Stimulated activated CD4-positive, alpha-beta T cell treated with anti-CD3 and anti-CD28 coated beads, Interleukin-1b, Interleukin-23, amount 100 ng/mL, for 1 hour (primary cell): Measurements from ENCODE around the gene COX18.

Experiments used
- DNase-seq, 2 donors: peaks; one replicate each; pipeline ENCODE4 v3.0.0-alpha.2; 2020; ENCODE audit warnings: low read depth in 2 of 2

COX18 gene

DNA sequence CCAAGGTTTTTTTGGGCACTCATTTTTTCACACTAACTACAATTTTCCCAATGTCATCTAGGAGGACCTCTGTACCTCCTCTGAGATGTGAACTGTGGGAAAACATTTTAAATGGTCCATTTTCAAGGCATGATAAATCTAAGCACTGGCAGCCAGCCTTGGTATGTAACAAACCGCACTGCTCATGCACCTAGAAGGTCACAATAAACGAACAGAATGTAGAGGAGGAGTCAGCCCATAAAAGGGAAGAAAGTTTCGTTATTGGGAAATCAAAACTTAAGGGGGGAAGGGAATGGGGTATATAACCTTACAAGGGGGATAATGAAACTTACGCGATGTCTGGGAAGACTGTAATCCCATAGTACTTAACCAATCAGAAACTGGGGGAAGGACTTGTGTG is 16.4 kb downstream of the COX18 start:
- no peak for DNase-seq

DNA sequence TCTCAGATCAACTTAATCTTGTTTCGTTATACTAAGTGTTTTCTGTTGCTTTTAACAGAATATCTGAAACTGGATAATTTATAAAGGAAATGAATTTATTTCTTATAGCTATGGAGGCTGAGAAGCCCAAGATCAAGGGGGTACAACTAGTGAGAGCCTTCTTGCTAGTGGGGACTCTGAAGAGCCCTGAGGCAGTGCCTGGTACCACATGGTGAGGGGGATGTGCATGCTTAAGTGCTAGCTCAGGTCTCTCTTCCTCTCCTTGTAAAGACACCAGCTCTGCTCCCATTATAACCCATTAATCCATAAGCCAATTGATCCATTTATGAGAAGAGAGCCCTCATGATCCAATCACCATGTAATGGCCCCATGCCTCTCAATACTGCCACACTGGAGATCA is 17.9 kb downstream of the COX18 start:
- DNase-seq, result no peak

DNA sequence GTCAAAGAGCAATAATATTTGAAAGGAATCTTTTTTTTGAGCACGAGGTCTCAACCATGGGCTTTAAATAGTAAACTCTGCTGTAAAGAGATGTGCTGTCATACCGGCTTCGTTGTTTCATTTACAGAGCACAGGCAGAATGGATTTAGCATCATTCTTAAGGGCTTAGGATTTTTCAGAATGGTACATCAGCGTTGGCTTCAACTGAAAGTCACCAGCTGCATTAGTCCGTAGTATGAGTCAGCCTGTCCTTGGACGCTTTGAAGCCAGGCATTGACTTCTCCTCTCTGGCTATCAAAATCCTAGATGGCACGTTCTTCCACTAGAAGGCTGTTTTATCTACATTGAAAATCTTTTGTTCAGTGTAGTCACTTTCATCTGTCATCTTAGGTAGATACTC is 23.6 kb downstream of the COX18 start:
- DNase-seq, result no peak

DNA sequence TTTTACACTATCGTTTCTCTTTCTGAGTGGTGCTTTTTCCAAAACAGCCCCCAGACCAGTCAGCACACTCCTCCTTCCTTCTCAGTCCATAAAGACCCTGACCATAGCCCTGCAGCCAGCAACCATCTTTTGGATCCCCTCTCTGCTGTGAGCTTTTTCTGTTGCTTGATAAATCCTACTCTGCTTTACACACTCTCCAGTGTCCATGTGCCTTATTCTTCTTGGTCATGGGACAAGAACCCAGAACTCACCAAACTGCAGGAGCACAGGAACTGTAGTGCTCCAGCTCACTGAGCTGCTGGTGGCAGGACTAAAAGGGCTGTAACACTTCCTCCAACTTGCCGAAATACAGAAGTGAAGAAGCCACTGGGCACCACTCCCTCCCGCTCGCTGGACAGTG is 32.5 kb downstream of the COX18 start:
- DNase-seq, result no peak

DNA sequence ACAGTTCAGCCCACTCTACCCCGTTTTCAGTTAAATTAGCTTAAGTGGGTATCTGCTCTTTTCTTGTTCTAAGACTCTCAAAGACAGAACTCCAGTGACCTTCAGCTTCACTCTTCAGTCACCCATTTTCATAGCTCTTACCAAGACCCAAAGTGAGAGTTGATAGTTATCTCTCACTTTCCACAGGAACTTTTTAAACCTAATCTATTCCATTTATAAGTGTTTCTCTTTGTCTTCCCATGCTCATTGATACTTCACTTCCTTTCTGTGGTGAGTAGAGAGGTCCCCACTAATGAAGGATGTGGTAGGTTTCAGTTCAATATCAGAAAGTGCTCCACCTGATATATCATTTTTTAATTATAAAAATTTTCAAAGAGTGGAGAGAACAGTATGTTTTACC is 33.4 kb downstream of the COX18 start:
- no peak for DNase-seq

DNA sequence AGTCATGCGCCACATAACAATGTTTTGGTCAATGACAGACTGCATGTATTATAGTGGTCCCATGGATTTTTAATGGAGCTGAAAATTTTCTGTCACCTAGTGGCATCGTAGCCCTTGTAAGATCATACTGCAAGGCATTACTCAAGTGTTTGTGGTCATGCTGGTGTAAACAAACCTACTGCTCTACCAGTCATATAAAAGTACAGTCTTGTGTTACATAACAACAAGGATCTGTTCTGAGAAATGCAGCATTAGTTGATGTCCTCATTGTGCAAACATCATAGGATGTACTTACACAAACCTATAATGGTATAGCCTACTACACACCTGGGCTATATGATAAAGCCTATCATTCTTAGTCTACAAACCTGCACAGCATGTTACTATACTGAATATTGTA is 34.6 kb downstream of the COX18 start:
- DNase-seq, result no peak

DNA sequence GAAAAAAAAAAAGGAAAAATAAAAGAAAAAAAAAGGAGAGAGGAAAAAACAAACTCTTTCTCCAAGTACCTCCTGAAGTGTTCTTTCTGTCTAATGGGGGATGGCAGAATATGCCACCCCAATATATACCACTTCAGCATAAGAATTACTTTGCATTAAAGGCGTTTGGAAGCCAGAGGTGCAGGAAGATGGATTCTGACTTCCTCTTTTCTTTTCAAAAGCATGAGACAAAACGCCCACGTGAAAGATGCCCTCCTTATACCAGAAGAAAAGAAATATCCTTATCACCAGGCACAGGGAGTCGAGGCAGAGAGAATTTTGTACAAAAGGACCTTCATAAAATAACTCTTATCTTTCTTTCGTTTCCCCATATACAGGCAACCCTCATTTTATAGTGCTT is 40.9 kb downstream of the COX18 start:
- DNase-seq, result no peak

DNA sequence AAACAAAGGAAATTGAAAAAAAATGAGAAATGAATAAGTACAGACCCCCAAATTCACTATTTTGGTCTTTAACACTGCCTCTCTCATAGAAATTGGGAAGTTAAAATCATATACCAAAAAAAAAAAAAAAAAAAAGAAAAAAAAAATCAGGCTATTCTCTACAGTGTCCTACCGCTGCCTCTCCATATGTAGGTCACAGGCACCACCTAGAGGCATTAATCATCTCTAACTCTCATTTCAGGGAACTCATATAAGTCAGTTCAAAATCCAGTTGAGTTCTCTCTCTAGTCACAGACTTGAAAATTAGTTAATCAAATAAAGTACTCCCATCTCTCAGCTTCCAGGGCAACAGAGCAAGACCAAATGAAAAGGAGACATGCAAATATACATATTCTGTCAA is 47.9 kb downstream of the COX18 start:
- DNase-seq, result no peak

DNA sequence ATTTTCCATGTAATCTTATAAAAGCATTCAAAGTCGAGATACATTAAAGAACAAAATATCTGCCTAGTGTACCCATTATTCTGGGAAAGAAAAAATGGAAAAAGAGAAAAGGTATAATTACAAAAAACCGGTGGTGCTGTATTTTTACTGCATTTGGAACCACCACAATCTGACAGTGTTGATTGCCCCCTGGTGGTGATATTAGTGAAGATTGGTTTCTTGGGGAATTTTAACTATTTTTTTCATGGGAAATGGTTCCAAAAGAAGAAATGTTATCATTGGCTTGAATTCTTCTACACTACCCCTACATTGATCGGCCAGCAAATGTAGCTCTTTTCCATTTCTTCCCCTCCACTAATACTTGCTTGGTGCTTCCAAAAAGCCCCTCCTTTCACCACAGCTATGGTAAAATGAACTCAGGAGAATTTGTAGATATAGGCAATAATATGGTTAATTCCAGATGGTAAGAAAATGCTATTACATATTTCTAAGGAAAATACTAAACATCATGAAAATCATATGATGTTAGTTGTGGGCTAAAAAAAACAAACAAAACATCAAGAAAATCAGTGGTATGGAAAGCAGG is 50.0 kb downstream of the COX18 start:
- no peak for DNase-seq

DNA sequence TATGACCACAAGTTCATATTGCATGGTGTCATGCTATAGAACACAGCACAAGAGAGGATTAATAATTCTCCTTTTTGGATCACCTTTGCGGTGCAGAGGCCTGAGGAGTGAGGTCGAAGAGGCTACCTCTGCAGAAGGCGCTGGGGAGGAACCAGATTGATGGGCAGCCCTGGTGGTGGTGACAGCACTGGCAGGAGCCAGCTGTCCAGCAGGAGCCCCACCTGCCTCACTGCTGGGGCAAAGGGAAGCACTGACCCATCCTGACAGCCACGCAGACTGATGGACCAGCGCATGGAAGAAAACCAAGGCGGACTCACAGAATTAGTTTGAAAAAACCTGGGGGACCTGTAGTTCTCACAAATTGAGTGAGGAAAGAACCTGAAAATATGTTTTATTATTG is 50.9 kb downstream of the COX18 start:
- no peak for DNase-seq

DNA sequence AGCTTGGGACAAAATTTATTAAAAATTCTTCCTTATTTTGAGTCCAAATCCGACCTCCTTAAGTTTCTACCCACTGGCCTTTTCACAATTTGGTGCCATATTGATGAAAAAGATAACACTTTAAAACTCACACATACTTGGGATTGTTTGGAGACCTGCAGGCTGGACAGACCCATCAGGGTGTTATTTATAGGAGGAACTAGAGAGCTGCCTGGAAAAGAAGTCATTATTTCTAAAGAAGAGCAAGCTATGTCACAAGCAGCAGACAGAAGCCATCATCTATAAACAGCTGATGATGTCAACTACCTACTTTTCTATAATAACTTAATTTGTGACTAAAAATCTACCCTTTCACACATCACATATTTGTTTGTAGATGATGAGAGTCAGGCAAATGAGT is 56.2 kb downstream of the COX18 start:
- no peak for DNase-seq

DNA sequence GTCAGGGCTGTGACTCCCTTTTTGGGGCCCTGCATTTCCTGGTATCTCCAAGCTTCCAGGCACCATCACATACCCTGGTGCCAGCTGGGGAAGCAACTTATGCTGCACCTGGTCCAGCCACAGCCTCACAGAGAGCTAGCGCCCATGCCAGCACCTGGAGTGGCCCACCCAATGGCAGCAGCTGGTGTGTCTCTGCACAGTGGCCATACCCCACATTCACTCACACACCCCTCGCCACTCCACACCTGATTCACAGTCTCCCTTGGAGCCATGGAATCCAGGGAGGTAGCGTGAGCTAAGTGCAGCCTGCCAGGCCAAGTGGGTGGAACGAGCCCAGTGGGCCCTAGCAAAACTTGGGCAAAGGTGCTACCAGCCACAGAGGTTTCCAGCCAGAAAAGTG is 56.8 kb downstream of the COX18 start:
- no peak for DNase-seq

DNA sequence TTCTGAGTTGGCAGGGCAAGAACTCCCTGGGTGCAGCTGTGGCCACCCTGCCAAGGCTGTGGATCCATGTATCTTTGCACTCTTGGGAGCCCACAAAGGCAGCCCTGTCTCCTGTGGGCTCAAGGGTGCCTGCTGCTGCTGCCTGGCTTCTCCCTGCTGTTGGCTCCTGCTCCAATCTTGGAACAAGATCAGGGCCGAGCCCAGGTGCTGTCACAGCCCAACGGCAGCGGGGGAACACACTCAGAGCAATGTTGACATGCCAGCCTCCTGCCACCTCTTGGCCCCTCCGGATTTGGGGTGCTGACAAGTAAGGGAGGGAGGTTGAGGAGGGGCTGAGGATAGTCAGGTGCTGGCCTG is 57.9 kb downstream of the COX18 start:
- no peak for DNase-seq

DNA sequence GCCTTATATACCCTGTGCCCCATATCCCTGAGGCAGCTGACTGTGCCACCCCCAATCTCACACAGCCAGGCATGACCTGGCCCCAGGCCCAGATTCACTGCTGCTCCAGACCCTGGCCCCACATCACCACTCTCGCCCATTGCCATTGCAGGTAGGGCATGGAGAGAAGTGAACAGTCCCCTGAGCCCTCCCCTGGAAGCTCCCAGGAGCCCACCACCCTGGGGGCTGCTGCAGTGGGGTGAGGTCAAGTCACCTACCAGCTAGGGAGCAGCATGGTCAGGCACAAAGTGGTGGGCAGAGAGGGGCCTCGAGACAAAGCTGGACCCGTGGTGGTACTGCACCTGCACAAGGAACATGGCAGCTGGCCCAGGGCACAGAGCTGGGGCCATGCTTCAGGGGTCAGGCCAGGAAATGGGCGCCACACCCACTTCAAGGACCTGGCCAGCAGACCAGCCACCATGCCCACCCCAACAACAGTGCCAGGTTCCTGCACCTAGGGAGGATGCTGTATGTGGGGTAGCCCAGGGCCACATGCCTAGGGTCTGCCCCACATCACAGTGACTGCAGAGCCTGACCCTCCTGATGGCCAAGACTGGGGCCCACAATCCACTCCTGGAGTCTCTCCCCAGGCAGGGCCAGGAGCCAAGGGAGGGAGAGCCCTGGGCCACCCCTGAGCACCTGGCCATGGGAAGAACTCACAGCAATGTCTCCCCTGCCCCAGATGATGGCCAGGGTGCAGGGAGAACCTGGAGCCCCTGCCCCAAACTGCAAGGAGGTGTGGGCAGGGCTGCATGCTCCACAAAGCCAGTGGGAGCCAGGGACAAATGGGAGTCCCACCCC is 58.5 kb downstream of the COX18 start:
- no peak for DNase-seq

DNA sequence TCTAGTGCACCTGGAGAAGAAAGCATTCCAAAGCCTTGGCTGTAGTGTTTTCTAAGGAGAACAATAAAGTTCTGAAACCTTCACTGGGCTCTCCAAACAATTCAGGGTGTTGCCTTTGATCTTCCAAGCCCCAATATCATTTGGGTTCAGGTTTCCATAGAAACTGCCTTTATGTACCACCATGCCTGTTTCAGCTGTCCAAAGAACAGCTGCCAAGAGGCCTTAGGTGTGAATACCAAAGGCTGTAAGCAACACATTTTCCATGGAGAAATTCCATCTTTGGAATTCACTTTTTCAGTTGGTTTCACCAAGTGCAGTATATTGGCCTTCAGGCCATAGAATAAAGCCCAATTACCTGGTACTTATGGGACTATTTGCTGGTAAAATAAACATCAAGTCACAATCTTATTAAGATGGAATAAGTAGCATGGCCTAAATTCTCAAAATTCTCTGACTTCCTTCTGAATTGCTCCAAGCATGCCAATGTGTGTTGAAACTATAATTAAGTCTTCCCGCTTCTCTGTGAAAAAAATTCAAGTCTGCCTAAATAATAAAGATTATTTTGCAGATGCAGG is 61.9 kb downstream of the COX18 start:
- DNase-seq, result no peak

DNA sequence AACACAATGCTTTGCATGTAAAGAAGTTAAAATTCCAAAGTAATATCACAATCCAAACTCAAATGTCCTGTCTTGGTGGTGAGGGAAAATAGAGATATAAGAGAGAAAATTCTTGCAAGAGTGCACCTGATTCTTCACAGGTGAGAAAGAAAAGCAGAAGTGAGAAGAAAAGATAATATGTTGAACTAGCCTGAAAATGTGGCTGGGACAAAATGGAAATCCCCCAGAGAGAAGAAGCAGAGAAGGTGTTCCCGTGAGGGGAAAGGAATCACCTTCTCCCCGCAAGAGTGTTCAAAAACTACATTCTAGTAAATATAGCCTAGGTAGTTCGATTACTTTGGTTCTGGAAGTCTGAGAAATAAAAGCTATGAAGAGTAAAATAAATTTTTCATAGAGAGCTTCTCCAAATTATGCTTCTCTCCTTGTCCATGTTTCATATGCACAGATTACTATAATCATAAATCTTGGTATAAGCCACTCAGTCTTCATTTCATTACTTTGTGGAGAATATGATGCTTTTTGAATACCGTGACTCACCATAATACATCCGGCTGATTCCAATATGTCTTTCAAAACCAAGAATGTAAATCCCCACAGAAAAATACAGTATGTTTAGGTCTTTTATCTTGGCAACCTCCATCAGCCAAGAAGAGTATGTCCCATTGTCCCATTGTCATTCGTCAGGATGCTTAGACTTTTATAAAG is 63.1 kb downstream of the COX18 start:
- no peak for DNase-seq

DNA sequence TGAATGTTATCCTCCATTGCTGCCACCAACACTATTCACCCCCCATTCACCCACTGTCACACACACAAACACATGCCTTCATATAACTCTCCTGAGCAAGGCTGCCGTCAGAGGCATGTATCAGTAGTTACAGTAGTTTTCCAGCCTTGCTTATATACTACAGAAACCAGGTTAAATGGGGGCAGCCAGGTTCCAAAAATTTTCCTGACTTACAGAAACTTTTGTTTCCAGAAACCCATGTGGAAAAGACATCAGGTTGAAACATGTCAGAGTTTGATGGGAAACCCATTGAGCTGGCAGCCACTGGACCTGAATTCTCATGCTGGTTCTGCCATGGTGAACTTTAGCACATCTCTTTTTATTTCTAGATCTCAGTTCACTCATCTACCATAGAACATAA is 64.0 kb downstream of the COX18 start:
- no peak for DNase-seq
